Right lobe of liver (tissue), 4 donors: ENCODE results near the gene PRR36.

Experiments used
- CTCF ChIP-seq, 4 donors: fragments of 200-600 bp in 3 of 4; fragments of 450-650 bp in 1 of 4; IDR thresholded peaks; one replicate each; pipeline versions ENCODE4 v1.5.1 to v1.8.0; 2016 to 2022; ENCODE audit warnings: antibody characterized with exemption in 4 of 4, mild to moderate bottlenecking in 2 of 4
- POLR2A ChIP-seq: fragments of 450-650 bp; IDR thresholded peaks from one replicate; pipeline ENCODE4 v1.6.1; 2017; ENCODE audit warnings: antibody characterized with exemption, mild to moderate bottlenecking
- donor health status: DM: no; HTN: no; CAD: no.
- donor health status: DM: no; HTN: no; CAD: no.
- donor health status: DM: no; HTN: yes; CAD: no.

- TF ChIP-seq CTCF (IDR thresholded peaks at IDR 0.05) (no peak), POLR2A (no peak)
Measured at GRCh38 chr19:7897292-7897691, 23.1 kb upstream of the PRR36 start.
